Lower lobe of right lung (tissue), 2 donors: Measurements from ENCODE around the gene SARDH. TPM values are rescaled to one million over a fixed set of nuclear protein-coding genes. Genes with fewer than 3 reads are reported as not detected.
"Not testable (repeated sequence)": the region's sequence is repeated elsewhere in the genome, so short reads cannot be mapped to it uniquely, and the experiment has no call there.

Experiments
- ATAC-seq, 2 donors: fragments of 200-7000 bp; cut with Tn5 transposase; one replicate each; pipeline ENCODE4 v1.9.1; 2020 to 2022; ENCODE audit warnings: mild to moderate bottlenecking in 2 of 2, moderate library complexity in 2 of 2
- DNase-seq: peaks from one replicate; pipeline ENCODE4 v3.0.0-alpha.2; 2020
- H3K27ac ChIP-seq: fragments of 200-600 bp; one replicate; pipeline ENCODE4 v1.8.0; 2022
- H3K27me3 ChIP-seq: fragments of 200-600 bp; one replicate; pipeline ENCODE4 v1.8.0; 2022; ENCODE audit warnings: low read depth
- H3K36me3 ChIP-seq: fragments of 200-600 bp; one replicate; pipeline ENCODE4 v1.8.0; 2022; ENCODE audit warnings: mild to moderate bottlenecking
- H3K4me1 ChIP-seq: fragments of 200-600 bp; one replicate; pipeline ENCODE4 v1.8.0; 2022
- H3K4me3 ChIP-seq: fragments of 200-600 bp; one replicate; pipeline ENCODE4 v1.8.0; 2022; ENCODE audit warnings: mild to moderate bottlenecking
- H3K9me3 ChIP-seq: fragments of 200-600 bp; one replicate; pipeline ENCODE4 v1.8.0; 2022
- intact Hi-C: fragments of 100-400 bp; cut with DNase I; formaldehyde crosslinking; loops from one replicate; pipeline ENCODE4 v1.11.0; 2022
- total RNA-seq: library from RNA; stranded (reverse); fragmentation: NEBNext Ultra II Directional; extraction: Animal tissue kit (Norgen Biotek cat#: 25700); gene quantifications from one replicate; pipeline ENCODE4 v1.2.1, GENCODE V29; 2021
- TF ChIP-seq, protein P1 (sequence below): fragments of 200-600 bp; IDR thresholded peaks from one replicate; pipeline ENCODE4 v1.8.0; 2022; ENCODE audit warnings: antibody characterized with exemption, mild to moderate bottlenecking
- donor health status: DM: no; HTN: yes; CAD: no; lungs with severe emphysema.

SARDH gene
- total RNA-seq, 1 donor from 2014 or later, result 3.4 TPM

DNA sequence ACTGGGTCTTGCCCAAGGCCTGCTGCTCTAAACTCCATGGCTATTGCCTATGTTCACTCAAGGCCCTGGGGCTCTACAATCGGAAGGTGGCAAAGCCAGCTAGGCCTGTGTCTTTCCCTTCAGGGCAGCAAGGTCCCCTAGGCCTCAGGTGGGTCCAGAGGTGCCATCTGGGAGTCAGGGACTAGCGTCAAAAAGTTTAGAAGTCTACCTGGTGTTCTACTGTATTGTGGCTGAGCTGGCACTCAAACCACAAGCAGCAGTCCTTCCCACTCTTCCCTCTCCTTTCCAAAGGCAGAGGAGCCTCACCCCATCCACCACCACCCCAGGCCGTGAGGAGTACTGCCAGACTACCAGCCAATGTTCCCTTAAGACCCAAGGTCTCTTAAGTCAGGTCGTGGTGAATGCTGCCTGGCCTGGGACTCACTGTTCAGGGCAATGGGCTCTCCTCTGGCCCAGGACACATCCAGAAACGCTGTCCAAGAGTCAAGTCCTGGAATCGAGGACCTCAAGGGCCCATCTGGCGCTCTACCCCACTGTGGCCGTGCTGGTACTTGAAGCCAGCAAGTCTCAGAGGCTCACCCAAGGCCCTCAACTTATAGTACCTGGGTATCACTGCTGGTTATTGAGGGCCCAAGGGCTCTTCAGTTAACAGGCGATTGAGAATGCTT is 13.0 kb upstream of the SARDH start:
- H3K9me3 ChIP-seq, result no peaks in the 10 kb centered on the region
- ATAC-seq, result peak in 1 of 2 donors; percentile 78
- no peak overlapping the region for H3K27ac ChIP-seq
- H3K4me3 ChIP-seq, result no peak overlapping the region
- H3K36me3 ChIP-seq, result no peaks in the 10 kb centered on the region
- H3K4me1 ChIP-seq, result peaks cover 6% of the 10 kb centered on the region
- TF ChIP-seq, protein P1, sequence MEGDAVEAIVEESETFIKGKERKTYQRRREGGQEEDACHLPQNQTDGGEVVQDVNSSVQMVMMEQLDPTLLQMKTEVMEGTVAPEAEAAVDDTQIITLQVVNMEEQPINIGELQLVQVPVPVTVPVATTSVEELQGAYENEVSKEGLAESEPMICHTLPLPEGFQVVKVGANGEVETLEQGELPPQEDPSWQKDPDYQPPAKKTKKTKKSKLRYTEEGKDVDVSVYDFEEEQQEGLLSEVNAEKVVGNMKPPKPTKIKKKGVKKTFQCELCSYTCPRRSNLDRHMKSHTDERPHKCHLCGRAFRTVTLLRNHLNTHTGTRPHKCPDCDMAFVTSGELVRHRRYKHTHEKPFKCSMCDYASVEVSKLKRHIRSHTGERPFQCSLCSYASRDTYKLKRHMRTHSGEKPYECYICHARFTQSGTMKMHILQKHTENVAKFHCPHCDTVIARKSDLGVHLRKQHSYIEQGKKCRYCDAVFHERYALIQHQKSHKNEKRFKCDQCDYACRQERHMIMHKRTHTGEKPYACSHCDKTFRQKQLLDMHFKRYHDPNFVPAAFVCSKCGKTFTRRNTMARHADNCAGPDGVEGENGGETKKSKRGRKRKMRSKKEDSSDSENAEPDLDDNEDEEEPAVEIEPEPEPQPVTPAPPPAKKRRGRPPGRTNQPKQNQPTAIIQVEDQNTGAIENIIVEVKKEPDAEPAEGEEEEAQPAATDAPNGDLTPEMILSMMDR, result no peak
- no peak for DNase-seq
- H3K27me3 ChIP-seq, result peaks cover 4% of the 10 kb centered on the region
- intact Hi-C loops, result no loop called here

DNA sequence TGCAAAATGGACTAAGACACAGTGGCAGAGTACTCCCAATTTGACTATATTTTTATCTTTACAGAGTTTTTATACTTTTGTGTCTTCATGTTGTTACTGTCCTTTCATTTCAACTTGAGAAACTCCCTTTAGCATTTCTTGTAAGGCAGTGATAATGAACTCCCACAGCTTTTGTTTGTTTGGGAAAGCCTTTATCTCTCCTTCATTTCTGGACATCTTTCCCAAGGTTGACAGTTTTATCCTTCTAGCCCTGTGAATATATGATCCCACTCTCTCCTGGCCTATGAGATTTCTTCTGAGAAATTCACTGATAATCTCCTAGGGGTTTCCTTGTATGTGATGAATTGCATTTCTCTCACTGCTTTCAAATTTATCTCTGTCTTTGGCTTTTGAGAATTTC is 9.2 kb upstream of the SARDH start:
- intact Hi-C loops, result no loop called here

DNA sequence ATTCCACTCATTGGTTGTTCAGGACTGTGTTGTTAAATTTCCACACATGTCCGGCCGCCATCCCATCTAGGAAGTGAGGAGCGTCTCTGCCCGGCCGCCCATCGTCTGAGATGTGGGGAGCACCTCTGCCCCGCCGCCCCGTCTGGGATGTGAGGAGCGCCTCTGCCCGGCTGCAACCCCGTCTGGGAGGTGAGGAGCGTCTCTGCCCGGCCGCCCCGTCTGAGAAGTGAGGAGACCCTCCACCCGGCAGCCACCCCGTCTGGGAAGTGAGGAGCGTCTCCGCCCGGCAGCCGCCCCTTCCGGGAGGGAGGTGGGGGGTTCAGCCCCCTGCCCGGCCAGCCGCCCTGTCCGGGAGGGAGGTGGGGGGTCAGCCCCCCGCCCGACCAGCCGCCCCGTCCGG is 6.4 kb upstream of the SARDH start:
- H3K4me1 ChIP-seq, intact Hi-C loops, DNase-seq: not testable (repeated sequence)

More for the DNA sequence above, 9.2 kb upstream of the SARDH start:
- ATAC-seq (no peak), DNase-seq (no peak)
- no peaks in the 10 kb centered on the region for H3K36me3 ChIP-seq
- no peak overlapping the region for H3K4me3 ChIP-seq
- H3K27ac ChIP-seq, result no peak overlapping the region
- no peaks in the 10 kb centered on the region for H3K9me3 ChIP-seq
- TF ChIP-seq, protein P1, result no peak
- peaks cover 4% of the 10 kb centered on the region for H3K27me3 ChIP-seq
- no peaks in the 10 kb centered on the region for H3K4me1 ChIP-seq

DNA sequence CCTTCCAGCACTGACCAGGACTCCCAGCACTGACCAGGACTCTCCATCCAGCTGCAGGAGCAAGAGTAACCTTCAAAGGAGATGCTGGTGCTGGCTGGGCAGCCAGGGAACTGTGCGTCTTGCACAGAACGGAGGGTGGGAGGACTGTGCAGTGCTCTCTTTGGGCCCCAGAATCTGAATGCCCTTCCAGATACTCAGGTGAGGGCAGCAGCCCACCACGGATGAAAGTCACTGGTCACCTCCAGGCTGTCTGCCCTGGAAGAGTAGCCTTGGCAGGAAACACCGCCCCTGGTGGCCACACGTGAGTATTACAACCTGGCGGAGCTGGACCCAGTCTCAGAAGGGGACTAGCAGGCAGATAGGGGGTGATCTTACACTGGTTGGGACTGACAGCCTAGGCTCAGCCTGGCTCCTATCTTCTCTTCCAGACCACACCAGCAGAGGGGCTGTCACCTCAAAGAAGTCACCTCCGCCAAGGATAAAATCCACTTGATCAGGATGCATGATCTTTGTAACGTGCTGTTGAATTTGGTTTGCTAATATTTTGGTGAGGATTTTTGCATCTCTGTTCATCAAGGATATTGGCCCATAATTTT is 4.8 kb upstream of the SARDH start:
- H3K4me1 ChIP-seq, result peaks cover 8% of the 10 kb centered on the region
- ATAC-seq (peak; percentile 74 to 85), DNase-seq (peak; percentile 73)
- H3K27ac ChIP-seq, result no peak overlapping the region
- no peaks in the 10 kb centered on the region for H3K9me3 ChIP-seq
- intact Hi-C loops, result no loop called here
- H3K27me3 ChIP-seq, result no peaks in the 10 kb centered on the region
- TF ChIP-seq, protein P1, result peak; percentile 100
- no peaks in the 10 kb centered on the region for H3K36me3 ChIP-seq
- H3K4me3 ChIP-seq, result no peak overlapping the region

More for the DNA sequence above, 6.4 kb upstream of the SARDH start:
- not testable (repeated sequence) for H3K4me3 ChIP-seq, H3K36me3 ChIP-seq, ATAC-seq, H3K9me3 ChIP-seq, H3K27ac ChIP-seq, H3K27me3 ChIP-seq

DNA sequence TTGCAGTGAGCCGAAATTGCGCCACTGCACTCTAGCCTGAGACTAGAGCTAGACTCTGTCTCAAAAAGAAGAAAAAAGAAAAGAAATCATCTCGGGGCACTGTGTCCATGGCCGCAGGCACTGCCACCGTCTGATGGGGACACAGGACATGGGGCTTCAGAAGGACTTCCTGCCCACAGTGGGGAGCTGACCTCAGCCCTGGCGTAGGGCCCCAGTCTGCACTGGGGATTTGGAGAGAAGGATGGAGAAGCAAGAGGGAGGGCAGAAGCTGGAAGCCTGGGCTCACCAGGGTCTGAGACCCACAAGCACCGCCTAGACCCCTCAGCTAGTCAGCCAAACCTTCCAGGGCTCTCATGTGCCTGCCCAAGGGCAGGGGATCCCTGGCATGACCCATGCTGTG is 4.1 kb upstream of the SARDH start:
- Histone ChIP-seq H3K36me3 (no peaks in the 10 kb centered on the region), H3K9me3 (no peaks in the 10 kb centered on the region), H3K4me1 (peaks cover 13% of the 10 kb centered on the region), H3K4me3 (no peak overlapping the region), H3K27me3 (no peaks in the 10 kb centered on the region), H3K27ac (no peak overlapping the region)
- TF ChIP-seq, protein P1, result no peak
- ATAC-seq (no peak), DNase-seq (no peak)
- intact Hi-C loops, result no loop called here

DNA sequence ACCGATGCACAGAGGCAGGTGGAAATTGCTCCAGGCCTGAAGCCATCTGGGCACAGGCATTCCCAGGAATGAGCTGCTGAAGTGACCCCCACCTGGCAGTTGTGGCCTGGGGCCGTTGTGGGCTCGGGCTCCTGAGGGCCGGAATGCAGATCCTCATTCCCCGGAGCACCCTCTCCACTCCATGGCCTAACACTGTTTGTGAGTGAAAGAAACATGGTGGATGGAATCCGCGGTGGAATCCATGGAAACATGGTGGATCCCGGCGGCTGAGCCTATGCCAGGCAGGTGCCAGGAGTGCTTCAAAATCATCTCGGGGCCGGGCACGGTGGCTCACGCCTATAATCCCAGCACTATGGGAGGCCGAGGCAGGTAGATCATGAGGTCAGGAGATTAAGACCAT is 3.6 kb upstream of the SARDH start:
- no peak for DNase-seq
- H3K9me3 ChIP-seq, result no peaks in the 10 kb centered on the region

More for the DNA sequence above, 3.6 kb upstream of the SARDH start:
- H3K27me3 ChIP-seq, result no peaks in the 10 kb centered on the region
- intact Hi-C loops, result no loop called here
- no peak overlapping the region for H3K27ac ChIP-seq
- no peak overlapping the region for H3K4me3 ChIP-seq
- ATAC-seq, result no peak
- H3K36me3 ChIP-seq, result no peaks in the 10 kb centered on the region
- H3K4me1 ChIP-seq, result peaks cover 13% of the 10 kb centered on the region
- TF ChIP-seq, protein P1, result no peak
